ENCODE data around the gene NIM1K. TPM values are rescaled to one million over a fixed set of nuclear protein-coding genes. Genes with fewer than 3 reads are reported as not detected.

The NIM1K gene
- total and polyA plus RNA-seq, 5 donors: 0.57 to 0.89 (median 0.60) TPM

- WGBS: 91% methylated on average over 3 of the region's 3 CpGs
- no peaks in the 10 kb centered on the region for H3K27me3 ChIP-seq (ENCODE audit: control insufficient read depth, insufficient read depth)
- DNase-seq: no peak
Observed at GRCh38 chr5:43230707-43231106, 38.7 kb downstream of the NIM1K start.

GRCh38 chr5:43231977-43232376, 40.0 kb downstream of the NIM1K start:
- ATAC-seq: no peak

More at GRCh38 chr5:43230707-43231106, 38.7 kb downstream of the NIM1K start:
- H3K27ac ChIP-seq (ENCODE audit: low read length): no peak overlapping the region
- no peaks in the 10 kb centered on the region for H3K4me1 ChIP-seq (ENCODE audit: control insufficient read depth, insufficient read depth, low read length)
- peaks cover 2% of the 10 kb centered on the region for H3K9me3 ChIP-seq (ENCODE audit: control insufficient read depth, low read length)
- intact Hi-C loops (cut with DNase I): loop anchor here in 1 of 4 donors (5.0 kb wide), 1 partner anchor 77 kb away; no protein-coding TSS in a partner anchor
- no peak for ATAC-seq
- no peak overlapping the region for H3K4me3 ChIP-seq (ENCODE audit: low read length)

GRCh38 chr5:43232943-43233833, 41.2 kb downstream of the NIM1K start:
- H3K4me3 ChIP-seq (ENCODE audit: low read length): no peak overlapping the region
- intact Hi-C loops (cut with DNase I): loop anchor here in 1 of 4 donors (5.0 kb wide), 1 partner anchor 74 kb away; no protein-coding TSS in a partner anchor
- peaks cover 1% of the 10 kb centered on the region for H3K9me3 ChIP-seq (ENCODE audit: control insufficient read depth, low read length)
- no peak for ATAC-seq
- no peak overlapping the region for H3K27ac ChIP-seq (ENCODE audit: low read length)
- no peaks in the 10 kb centered on the region for H3K27me3 ChIP-seq (ENCODE audit: control insufficient read depth, insufficient read depth)
- H3K4me1 ChIP-seq (ENCODE audit: control insufficient read depth, insufficient read depth, low read length): no peaks in the 10 kb centered on the region
- no peak for DNase-seq
- WGBS: 85% methylated on average over 15 of the region's 15 CpGs

More at GRCh38 chr5:43231977-43232376, 40.0 kb downstream of the NIM1K start:
- Histone ChIP-seq H3K4me1 (ENCODE audit: control insufficient read depth, insufficient read depth, low read length) (no peaks in the 10 kb centered on the region), H3K27me3 (ENCODE audit: control insufficient read depth, insufficient read depth) (no peaks in the 10 kb centered on the region), H3K4me3 (ENCODE audit: low read length) (no peak overlapping the region), H3K27ac (ENCODE audit: low read length) (no peak overlapping the region), H3K9me3 (ENCODE audit: control insufficient read depth, low read length) (peaks cover 1% of the 10 kb centered on the region)
- intact Hi-C loops (cut with DNase I): loop anchor here in 1 of 4 donors (5.0 kb wide), 1 partner anchor 75 kb away; no protein-coding TSS in a partner anchor
- DNase-seq: no peak
- 61% methylated on average over 3 of the region's 3 CpGs for WGBS

- ATAC-seq (no peak), DNase-seq (no peak)
- Histone ChIP-seq H3K4me3 (ENCODE audit: low read length) (no peak overlapping the region), H3K4me1 (ENCODE audit: control insufficient read depth, insufficient read depth, low read length) (no peaks in the 10 kb centered on the region), H3K9me3 (ENCODE audit: control insufficient read depth, low read length) (peaks cover 1% of the 10 kb centered on the region), H3K27me3 (ENCODE audit: control insufficient read depth, insufficient read depth) (no peaks in the 10 kb centered on the region), H3K27ac (ENCODE audit: low read length) (no peak overlapping the region)
- 64% methylated on average over 3 of the region's 3 CpGs for WGBS
- intact Hi-C loops (cut with DNase I): loop anchor here in 1 of 4 donors (5.0 kb wide), 1 partner anchor 73 kb away; no protein-coding TSS in a partner anchor
Observed at GRCh38 chr5:43233946-43234345, 41.9 kb downstream of the NIM1K start.

GRCh38 chr5:43236653-43237355, 44.8 kb downstream of the NIM1K start:
- no peaks in the 10 kb centered on the region for H3K4me1 ChIP-seq (ENCODE audit: control insufficient read depth, insufficient read depth, low read length)
- intact Hi-C loops (cut with DNase I): no loop called here
- no peaks in the 10 kb centered on the region for H3K27me3 ChIP-seq (ENCODE audit: control insufficient read depth, insufficient read depth)
- H3K4me3 ChIP-seq (ENCODE audit: low read length): no peak overlapping the region
- peaks cover 1% of the 10 kb centered on the region for H3K9me3 ChIP-seq (ENCODE audit: control insufficient read depth, low read length)
- 83% methylated on average over 5 of the region's 5 CpGs for WGBS
- DNase-seq (no peak), ATAC-seq (no peak)
- H3K27ac ChIP-seq (ENCODE audit: low read length): no peak overlapping the region

GRCh38 chr5:43242196-43242595, 50.2 kb downstream of the NIM1K start:
- WGBS: 52% methylated on average over 1 of the region's 1 CpG
- DNase-seq (no peak), ATAC-seq (no peak)
- H3K27ac ChIP-seq (ENCODE audit: low read length): no peak overlapping the region
- no peaks in the 10 kb centered on the region for H3K27me3 ChIP-seq (ENCODE audit: control insufficient read depth, insufficient read depth)
- intact Hi-C loops (cut with DNase I): no loop called here
- H3K4me1 ChIP-seq (ENCODE audit: control insufficient read depth, insufficient read depth, low read length): no peaks in the 10 kb centered on the region
- H3K4me3 ChIP-seq (ENCODE audit: low read length): no peak overlapping the region
- no peaks in the 10 kb centered on the region for H3K9me3 ChIP-seq (ENCODE audit: control insufficient read depth, low read length)

- DNase-seq (no peak), ATAC-seq (no peak)
- no peak overlapping the region for H3K27ac ChIP-seq (ENCODE audit: low read length)
- no peak overlapping the region for H3K4me3 ChIP-seq (ENCODE audit: low read length)
- intact Hi-C loops (cut with DNase I): no loop called here
- H3K9me3 ChIP-seq (ENCODE audit: control insufficient read depth, low read length): no peaks in the 10 kb centered on the region
- H3K27me3 ChIP-seq (ENCODE audit: control insufficient read depth, insufficient read depth): no peaks in the 10 kb centered on the region
- no peaks in the 10 kb centered on the region for H3K4me1 ChIP-seq (ENCODE audit: control insufficient read depth, insufficient read depth, low read length)
Observed at GRCh38 chr5:43243270-43243669, 51.2 kb downstream of the NIM1K start.

GRCh38 chr5:43244823-43245565, 53.0 kb downstream of the NIM1K start:
- Histone ChIP-seq H3K9me3 (ENCODE audit: control insufficient read depth, low read length) (peaks cover 2% of the 10 kb centered on the region), H3K4me1 (ENCODE audit: control insufficient read depth, insufficient read depth, low read length) (no peaks in the 10 kb centered on the region), H3K27me3 (ENCODE audit: control insufficient read depth, insufficient read depth) (no peaks in the 10 kb centered on the region), H3K4me3 (ENCODE audit: low read length) (no peak overlapping the region), H3K27ac (ENCODE audit: low read length) (no peak overlapping the region)
- WGBS: 71% methylated on average over 11 of the region's 11 CpGs
- DNase-seq (no peak), ATAC-seq (no peak)
- intact Hi-C loops (cut with DNase I): no loop called here

GRCh38 chr5:43245724-43246385, 53.8 kb downstream of the NIM1K start:
- Histone ChIP-seq H3K9me3 (ENCODE audit: control insufficient read depth, low read length) (peaks cover 2% of the 10 kb centered on the region), H3K27ac (ENCODE audit: low read length) (no peak overlapping the region), H3K27me3 (ENCODE audit: control insufficient read depth, insufficient read depth) (no peaks in the 10 kb centered on the region), H3K4me1 (ENCODE audit: control insufficient read depth, insufficient read depth, low read length) (no peaks in the 10 kb centered on the region), H3K4me3 (ENCODE audit: low read length) (no peak overlapping the region)
- DNase-seq (no peak), ATAC-seq (no peak)
- WGBS: 92% methylated on average over 19 of the region's 19 CpGs
- intact Hi-C loops (cut with DNase I): no loop called here

GRCh38 chr5:43251754-43252153, 59.7 kb downstream of the NIM1K start:
- no peak overlapping the region for H3K27ac ChIP-seq (ENCODE audit: low read length)
- intact Hi-C loops (cut with DNase I): no loop called here
- H3K4me3 ChIP-seq (ENCODE audit: low read length): no peak overlapping the region
- peaks cover 2% of the 10 kb centered on the region for H3K9me3 ChIP-seq (ENCODE audit: control insufficient read depth, low read length)
- no peak for ATAC-seq
- H3K4me1 ChIP-seq (ENCODE audit: control insufficient read depth, insufficient read depth, low read length): no peaks in the 10 kb centered on the region
- DNase-seq: no peak
- H3K27me3 ChIP-seq (ENCODE audit: control insufficient read depth, insufficient read depth): no peaks in the 10 kb centered on the region
- WGBS: 83% methylated on average over 5 of the region's 5 CpGs

All from right cardiac atrium (tissue), 5 donors.